NCI-H748 (cell line): Measurements from ENCODE around the gene RHOF.

ENCODE experiments used
- DNase-seq: peaks from one replicate; lab custom pipeline; 2025; ENCODE audit not compliant: unreplicated experiment; lab: John Stamatoyannopoulos, UW

The RHOF gene

DNA sequence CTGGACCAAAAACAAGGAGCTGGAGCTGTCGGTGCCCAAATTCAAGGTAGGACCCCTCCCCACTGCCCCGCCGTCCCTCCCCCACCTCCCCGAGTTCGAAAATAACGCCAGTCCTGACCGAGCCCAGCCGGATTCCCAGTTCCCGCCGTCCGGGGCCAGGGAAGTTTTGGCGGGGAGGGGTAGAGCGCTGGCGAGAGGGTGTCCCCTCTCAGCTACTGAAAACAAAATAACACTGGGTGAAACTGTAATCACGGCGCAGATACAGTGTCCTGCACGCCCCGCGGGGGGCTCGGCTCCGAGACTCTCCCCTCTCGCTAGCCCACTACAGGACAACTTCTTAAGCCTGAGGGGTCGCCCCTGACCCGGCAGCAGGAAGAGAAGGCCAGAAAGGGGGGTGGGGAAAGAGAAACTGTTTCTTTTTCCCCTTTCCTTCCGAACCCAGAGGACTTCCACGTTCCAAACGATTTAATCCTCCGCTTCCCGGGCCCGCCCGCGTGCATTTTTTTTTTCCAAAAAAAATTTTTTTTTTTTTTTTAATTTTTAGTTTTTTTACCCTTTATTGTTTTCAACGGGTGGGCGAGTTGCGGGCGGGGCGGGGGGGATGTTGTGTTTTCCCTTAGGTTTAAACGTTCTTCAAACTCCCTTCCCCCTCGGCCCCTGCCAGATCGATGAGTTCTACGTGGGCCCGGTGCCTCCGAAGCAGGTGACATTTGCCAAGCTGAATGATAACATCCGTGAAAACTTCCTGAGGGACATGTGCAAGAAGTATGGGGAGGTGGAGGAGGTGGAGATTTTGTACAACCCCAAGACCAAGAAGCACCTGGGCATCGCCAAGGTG, 11.9 kb upstream of the RHOF start:
- peak; percentile 47 for DNase-seq

DNA sequence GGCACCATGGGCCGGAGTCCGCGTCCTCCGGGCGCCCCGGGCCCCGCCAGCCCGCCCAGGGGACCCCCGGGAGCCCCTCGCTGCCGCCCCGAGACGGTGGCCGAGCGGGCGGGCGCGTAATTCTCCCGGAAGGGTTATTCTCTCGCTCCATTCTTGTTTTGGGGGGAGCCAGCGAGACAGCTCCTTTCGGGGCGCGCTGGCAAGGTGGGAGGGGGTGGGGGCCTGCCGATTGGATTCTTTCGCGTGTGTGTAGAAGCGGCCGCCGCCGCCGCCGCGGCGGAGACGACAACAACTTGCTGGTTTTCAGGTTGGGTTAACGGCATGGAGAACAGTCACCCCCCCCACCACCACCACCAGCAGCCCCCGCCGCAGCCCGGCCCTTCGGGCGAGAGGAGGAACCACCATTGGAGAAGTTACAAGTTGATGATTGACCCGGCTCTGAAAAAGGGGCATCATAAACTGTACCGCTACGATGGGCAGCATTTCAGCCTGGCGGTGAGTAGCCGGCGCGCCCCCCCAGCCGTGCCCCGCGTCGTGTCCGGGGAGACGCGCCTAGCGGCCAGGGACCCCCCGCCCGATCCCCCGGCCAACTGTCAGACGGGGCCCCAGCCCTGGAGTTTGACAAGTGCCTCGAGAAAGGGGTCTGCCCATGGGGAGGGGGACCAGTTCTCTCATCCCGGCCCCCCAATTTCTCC, 11.1 kb upstream of the RHOF start:
- peak; percentile 46 for DNase-seq

DNA sequence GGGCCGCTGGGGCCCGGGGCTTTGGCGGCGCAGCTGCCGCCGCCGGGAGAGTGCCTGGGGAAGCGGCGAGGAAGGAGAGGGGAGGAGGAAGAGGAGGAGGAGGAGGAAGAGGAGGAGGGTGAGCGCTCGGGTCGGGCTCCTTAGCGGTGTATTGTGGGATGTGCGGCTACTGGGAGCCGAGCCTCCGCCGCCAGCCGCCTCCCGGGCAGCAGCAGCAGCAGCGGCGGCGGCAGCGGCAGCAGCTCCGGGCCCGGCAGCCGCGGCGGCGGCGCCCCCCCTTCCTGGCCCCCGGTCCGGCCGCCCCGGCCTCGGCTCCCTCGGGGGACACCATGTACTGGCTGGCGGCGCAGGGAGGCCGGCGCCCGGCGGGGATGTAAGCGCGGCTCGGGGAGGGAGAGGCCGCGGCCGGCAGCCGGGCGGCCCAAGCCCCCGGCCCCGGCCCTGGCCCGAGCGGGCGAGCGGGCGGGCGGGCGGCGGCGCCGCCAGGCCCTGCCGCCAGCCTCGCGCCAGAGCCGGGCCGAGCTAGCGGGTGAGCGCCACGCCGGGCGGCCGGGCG, 10.5 kb upstream of the RHOF start, which contains the start of gene SETD1B:
Gene SETD1B (plus strand): TSS at position 149 of the 556 bp plus-strand sequence. CDS start 729 bp downstream, outside the sequence.
- DNase-seq, result peak; percentile 53

DNA sequence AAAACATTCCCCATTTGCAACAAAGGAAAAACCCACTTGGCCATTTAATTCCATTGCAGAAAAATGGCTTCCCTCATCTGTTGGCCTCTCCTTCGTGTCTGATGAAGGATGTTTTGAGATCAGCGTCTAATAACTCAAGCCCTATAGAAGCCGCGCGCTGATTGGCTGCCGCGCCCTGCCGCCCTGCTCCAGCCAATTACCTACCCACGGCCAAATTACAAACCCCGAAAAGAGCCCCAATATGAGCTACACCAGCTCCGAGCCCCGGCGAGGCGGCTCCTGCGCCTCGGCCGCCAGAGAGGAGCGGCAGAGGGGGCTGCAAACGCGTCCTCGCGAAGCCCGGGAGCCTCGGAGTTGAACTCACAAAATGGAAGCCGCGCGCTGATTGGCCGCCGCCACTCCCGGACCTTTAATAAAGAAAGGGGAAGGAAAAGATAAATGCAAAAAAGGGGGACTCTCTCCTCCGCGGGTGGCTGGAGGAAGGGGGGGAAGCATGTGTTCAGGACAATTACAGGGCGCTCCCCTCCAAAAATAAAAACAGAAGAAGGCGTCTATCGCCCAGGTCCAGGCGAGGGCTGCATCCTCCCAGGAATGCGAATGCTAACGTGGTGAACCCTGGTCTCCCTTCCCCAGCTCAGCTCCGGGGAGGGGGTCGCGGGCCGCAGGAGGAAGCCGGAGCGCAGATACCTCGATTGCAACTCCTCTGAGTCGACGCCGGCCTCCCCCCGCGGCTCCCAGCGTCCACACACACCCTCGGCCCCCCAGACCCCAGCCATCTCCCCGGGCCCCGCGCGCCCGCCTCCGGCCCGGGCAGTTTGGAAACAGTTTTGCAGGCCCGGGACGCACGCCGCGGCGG, 9.6 kb upstream of the RHOF start:
- DNase-seq, result peak; percentile 98

DNA sequence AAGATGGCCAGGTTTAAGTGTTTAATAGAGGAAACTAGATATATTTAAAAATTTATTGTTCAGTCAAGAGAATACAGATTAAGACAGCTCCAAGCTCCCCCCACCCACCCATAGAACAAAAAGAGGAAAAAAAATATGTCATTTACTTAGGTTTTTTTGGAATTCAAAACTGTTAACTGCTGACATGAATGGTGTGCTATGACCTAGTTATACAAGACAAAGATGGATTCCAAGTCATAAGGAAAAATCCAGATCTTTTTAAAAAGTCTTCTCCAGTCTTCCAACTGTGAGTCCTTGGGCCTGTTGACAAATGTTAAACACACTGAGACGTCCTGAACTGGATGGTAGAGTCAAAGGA, 9.0 kb upstream of the RHOF start:
- no peak for DNase-seq

DNA sequence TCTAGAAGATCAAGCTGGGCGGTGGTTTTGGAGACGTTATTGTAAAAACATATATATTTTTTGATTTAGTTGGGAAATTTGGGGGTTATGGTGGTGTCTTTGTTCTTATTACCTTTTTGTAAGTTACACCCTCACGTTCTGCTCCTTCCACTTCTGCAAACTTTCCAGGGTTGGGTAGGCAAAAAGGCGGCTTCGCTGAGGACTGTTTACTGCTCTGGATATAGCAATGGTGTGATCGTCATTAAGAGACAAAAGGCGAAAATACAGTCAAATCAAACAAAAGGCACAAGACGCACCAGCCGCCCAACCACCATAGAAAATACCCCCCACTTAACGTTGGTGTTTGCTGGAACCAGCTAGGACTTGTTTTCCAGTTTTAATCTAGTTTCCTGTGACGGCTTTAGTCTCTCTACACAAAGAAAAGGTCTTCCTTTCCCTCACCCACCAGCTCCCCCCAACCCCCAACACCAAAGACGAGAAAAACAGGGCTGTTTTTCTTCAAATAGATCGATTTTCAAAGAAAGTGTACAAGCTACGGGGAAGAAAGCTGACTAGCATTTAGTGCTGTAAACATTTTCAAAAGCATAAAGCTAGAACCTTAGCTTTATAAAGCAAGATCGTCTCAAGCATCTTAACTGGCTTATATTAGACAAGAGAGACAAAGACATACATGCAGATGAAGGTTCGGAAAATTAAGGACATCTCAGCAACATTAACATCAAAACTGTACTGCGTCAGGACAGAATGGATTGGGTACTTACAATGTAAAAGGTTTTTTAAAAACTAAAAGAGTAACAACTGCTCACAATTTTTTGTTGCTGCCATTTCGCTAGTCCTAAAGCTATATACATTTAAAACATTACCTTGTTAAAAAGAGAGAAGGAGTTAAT, 8.4 kb upstream of the RHOF start:
- peak; percentile 92 for DNase-seq

DNA sequence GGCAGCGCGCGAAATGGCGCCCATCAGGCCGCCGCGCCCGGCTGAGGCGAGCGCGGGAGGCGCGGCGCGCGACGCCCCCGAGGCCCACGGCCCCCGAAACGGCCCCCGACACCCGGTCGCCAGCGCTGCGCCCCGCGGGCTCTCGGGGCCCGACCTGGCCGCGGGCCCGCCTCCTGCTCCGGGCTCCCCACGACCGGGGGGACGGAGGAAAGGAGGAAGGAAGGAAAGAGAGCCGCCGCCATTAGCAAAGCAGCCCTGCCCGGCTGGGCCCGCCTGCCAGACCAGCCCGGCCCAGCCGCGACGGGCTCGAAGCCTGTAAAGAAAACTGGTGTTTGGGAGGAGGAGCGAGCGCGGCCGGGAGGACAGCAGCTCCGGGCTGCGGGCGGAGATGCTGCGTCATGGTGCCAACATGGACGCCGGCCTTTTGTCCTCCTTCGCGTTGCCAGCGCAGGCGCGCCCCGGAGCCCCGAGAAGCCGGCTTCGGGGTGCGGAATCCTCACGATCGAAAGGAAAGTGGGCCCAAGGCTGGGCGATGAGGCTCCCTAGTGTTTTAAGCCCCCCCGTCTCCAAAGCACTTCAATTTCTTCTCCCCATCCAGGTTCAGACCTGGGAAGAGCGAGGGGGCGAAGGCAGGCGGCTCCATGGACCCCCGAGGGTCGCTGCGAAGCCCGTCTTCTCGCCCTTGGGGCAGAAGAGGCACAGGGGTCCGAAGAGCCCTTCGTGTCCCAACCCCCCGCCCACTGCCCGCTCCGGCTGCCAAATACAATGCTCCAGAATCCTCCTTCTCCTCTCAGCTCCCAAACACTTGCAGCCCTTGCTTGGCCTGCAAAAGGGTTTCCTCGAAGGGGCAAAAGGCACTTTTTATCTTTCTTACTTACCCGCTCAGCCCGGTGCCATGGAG, 7.5 kb upstream of the RHOF start:
- DNase-seq, result peak; percentile 77

DNA sequence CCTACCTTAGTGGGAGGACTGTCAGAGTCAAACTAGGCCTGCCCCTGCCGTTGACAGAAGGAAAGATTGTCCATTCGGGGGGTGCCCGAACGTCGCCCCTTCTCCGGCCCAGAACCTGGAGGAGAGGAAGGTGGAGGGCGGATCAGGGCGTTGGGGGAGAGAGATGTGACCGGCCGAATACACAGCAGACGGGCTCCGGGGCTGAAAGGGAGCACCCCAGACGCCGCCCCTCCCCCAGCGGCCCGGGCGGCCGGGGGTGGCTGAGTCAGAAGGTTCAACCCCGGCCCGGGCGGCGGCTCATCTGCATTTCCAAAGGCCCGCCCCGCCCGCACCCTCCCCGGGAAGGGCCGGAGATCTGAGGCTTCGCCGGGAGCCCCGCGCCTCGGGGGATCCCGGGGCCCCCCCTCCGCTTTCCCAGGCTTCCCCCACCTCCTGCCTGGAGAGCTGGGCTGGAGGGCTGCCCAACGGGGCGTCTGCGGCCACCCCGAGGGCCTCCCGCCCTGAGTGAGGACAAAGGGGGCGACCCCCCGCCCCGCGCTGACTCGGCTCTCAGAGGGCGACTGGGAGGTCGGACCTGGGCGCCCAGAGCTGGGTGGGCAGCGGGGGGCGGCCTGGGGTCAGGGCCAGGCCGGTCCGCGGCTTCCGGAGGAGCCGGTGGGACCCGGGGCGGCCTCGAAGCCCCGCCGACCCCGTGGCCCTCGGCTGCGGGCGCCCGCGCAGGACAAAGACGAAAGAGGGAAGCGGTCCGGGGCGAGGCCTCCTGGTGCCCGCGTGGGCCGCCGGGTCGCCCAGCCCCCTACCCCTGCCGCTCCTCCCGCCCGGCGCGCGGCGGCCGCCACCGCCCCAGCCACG, 6.6 kb upstream of the RHOF start:
- DNase-seq, result peak; percentile 75

DNA sequence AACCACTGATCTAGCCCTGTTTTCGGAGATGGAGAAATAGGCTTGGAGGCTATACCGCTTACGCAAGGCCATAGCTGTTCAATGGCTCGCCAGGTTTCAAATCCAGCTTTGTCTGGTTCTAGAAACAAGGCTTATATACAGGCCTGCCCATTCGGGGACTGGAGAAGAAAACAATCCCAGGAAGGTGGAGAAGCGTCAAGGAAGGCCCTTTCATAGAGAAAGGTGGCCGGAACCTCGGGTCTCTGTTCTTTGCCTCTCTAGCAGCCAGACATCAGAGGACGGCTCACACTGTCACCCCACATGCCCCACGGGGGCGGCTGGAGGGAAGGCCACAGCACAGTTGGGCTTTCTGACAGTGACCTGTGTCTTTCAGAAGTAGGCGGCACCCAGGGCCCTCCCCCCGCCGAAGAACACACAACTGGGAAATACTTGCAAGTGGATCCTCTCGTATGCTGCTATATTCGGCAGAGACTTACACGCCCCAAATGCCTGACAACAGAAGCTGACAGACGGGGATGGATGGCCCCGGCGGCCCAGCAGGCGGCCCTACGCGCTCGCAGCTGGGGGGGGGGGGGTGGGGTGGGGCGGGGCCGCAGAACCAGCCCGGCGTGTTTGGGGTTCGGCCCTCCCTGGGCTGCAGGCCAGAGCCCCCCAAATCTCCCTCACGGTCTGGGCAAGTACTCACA, 5.8 kb upstream of the RHOF start:
- peak; percentile 81 for DNase-seq

DNA sequence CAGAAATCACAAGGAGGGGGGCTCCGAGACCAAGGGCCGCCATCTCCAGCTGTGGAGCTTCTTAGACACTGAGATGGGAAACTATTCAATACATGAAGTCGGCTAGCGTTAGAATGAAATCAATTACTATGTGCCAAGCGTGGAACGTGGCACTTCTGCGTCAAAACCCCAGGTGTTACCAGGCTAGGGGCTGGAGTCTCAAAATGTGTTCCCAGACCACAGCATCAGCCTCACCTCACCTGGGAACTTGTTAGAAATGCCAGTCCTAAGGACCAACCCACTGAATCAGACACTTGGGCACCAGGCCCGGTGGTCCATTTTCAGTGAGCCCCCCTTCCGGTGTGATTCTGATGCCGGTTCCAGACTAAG, 5.3 kb upstream of the RHOF start:
- peak; percentile 65 for DNase-seq

DNA sequence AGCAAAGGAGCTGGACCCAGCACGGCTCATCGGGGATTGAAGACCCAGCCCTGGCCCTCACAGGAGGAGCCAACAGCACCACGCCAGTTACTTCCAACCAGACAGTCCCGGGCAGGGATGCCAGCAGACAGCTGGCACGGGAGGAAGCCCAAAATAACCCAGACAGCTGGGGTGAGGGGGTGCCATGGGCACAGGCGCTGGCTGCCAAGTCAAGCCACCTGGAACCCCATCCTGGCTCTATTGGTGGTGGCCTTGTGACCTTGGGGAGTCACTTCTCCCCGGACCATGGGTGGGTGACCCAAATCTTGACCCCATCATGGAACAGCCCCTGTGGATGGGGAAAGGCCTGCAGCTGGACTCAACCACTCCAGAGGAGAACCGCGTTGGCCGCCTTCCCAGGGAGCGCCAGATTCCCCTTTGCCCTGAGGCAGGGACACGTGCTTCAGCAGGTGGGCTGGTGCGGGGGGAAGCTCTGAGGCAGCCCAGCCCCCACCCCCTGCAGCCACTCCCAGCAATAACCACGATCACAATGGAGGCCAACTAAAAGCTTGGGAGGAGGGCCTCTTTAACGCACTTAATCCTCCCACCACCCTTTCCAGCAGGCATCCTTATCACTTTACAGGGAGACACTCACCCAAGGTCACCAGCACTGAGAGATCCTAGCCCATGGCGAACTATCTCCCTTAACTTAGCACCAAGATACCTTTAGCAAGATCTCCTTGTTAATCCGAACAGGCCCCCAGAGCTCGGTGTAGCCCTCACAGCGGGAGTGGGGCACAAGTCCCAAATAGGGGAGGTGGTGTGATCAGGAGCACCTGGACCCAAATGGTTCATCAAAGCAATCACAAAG, 4.7 kb upstream of the RHOF start:
- peak; percentile 93 for DNase-seq

DNA sequence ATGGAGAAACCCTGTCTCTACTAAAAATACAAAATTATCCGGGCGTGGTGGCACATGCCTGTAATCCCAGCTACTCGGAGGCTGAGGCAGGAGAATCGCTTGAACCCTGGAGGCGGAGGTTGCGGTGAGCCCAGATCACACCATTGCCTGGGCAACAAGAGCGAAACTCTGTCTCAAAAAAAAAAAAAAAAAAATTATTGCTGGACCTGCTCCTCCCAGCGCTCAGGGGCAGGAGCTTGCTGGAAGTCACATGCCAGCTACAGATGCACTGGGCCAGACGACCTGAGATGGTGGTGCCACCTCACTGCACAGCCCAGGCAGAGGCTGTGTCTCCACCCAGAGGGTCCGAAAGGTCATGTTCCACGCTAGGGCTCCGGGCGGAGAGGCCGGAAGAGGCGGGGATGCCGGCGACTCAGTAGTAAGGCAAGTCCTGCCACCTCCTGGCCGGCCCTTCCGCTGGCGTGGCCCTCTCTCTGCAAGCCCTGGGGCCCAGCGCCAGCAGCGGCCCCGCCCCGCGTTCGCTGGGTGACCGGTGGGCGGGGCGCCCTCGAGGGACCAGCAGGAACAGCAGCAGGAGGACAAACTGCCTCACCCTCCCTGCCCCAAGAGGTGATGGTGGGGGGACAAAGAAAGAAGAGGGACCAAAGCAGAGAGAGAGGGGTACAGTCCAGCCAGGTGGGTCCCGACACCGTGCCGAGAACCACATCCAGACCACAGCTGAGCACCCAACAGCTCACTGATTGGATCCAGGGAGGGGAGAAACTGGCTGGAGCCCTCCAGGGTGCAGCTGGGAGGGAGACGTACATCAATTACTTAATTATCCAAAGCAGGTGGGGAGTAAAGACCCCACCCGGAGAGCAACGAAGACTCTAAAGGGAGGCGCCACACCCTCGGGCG, 3.6 kb upstream of the RHOF start:
- peak; percentile 93 for DNase-seq

DNA sequence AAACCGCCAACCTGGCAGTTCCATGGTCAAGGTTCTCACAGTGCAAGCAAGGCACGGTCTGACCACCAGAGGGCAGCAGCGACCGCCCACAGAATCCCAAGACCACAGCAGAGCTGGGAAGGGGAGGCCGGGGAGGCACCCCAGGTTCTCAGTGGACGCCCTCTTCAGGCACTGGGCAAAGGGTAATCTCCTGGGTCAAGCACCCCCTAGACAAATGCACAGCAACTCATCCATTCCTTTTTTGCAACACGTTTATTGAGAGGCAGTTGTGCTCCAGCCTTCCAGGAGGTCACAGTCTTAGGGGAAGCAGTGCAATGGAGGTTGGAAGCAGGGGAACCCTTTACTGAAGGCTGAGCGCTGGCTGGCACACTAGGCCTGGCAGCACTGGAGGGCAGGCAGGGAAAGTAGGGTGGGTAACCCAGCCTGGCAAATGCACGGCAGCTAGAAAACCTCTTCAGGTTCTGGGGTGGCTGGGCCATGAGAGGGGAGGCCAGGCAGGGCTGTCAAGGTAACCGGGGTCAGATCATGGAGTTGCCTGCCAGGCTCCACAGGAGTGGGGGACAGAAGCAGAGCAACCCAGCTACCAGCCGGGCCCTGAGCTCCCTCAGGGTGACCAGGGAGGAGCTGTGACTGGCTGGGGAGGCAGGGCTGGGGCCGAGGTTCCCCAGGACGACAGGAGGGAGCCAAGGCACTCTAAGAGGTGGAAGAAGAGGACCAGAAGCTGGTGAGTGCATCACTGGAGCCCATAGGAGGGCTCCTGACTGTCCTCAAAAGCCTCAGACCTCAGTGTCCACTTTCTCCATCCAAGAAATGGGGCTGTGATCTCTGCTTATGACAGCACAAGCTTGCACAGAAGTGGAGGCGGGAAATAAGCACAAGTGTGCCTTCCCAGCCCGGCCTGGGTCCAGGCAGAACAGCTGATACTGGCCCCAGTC, 1.8 kb upstream of the RHOF start:
- DNase-seq, result peak; percentile 75

DNA sequence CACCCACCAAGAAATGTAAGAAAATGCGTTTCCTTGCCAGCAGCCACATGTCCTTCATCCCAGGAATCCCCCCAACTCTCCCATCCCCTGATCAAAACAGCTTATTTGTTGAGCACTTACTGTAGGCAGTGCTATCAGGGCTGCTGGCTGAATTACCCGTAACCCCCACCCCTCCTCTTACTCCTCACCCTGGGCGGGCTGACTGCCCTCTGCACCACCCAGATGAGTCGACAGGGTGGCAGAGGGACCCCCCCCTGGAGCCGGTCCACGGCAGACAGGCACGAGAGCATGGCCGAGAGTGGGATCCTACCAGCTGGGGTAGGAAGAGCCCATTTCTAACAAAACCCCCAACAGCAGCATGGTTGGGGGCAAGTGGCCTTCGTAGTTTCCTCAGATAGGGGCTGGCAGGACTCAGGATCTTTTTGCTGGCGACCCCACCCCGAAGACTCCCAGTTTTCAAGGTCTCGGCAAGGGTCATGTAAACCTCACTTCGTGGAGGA, 1.1 kb upstream of the RHOF start:
- DNase-seq, result no peak
